Measurements from ENCODE around the gene SPTBN5.

SPTBN5 gene

DNA sequence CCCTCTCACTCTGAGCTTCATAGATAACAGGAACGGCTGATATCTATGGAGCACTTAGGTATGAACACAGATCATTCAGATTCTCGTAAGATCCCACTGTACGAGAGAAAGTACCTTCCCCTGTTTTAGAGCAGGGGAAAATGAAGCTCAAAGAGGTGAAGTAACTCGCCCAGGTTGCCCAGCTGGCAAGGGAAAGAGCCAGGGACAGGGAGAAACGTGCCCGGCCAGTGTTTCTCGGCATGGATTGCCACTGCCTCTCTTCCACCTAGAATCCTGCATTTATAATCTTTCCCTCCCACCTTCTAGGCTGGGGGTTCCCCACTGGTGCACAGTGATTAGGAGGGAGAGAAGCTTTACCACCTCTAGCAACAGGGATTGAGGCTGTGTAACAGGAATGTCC, 39.5 kb upstream of the SPTBN5 start:
- no peaks in the 10 kb centered on the region for H3K27me3 ChIP-seq (ENCODE audit: control insufficient read depth, insufficient read depth, low read length)
- peaks cover 20% of the 10 kb centered on the region for H3K4me1 ChIP-seq (ENCODE audit: control insufficient read depth, insufficient read depth, low read length)
- peaks cover 6% of the 10 kb centered on the region for H3K36me3 ChIP-seq (ENCODE audit: control insufficient read depth, insufficient read depth, low read length)
- H3K9me3 ChIP-seq (ENCODE audit: control insufficient read depth, insufficient read depth, low read length): no peaks in the 10 kb centered on the region
- no peak overlapping the region for H3K9ac ChIP-seq (ENCODE audit: low read depth, low read length)
- H3K4me3 ChIP-seq (ENCODE audit: low read depth, low read length): no peak overlapping the region

DNA sequence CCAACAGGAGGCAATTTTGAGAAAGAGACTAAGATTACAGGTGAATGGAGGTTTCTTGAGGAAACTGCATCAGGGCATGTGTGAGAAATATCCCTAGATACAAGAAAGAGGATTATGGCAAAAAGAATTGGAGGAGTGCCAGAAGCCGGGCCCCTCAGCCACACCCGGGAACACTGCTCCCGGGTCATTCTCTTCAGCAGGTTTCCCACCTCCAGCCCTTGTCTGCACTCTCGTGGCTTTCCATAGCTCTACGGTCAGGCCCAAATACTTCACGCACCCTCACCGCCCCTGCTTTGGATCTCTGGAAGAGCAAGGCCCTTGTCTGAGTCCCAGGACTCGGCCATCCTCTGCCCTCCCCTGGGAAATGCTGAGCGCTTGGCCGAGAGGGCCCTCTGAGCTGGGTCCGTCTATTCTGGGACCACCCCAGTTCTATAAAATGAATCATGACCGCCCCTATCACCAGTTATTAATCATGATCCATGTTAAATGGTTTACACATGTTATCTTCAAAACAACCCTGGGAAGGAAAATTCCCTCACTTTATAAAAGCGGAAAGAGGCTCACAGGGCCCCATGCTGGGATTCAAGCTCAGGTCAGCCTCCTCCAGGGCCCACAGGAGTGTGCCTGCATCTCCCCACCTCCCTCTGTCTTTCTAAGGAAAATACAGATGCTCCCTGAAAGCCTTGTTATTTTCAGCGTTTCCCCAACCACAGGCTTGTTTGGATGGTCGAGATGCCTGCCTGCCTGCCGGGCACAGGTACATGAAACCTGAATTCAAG, 38.8 kb upstream of the SPTBN5 start:
- Histone ChIP-seq H3K9me3 (ENCODE audit: control insufficient read depth, insufficient read depth, low read length) (no peaks in the 10 kb centered on the region), H3K4me3 (ENCODE audit: low read depth, low read length) (no peak overlapping the region), H3K9ac (ENCODE audit: low read depth, low read length) (no peak overlapping the region), H3K36me3 (ENCODE audit: control insufficient read depth, insufficient read depth, low read length) (peaks cover 6% of the 10 kb centered on the region), H3K27me3 (ENCODE audit: control insufficient read depth, insufficient read depth, low read length) (no peaks in the 10 kb centered on the region), H3K4me1 (ENCODE audit: control insufficient read depth, insufficient read depth, low read length) (peaks cover 20% of the 10 kb centered on the region)

DNA sequence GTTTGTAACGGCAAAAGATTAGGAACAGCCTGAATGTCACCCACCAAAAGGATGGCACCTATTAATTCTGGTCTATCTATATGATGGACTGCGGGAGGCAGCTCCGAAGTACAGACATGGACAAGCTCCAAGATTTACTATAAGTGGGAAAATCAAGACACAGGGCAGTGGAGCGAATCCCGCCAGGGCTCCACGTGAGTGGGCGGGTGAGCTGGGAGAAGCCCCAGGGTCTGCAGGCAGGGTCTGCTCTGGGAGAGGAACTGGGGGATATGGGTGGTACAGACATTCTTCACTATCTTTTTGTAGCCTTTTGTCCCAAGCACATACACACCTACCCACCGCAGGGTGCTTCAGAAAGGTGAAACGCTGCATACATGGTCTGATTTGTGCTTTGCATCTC, 38.2 kb upstream of the SPTBN5 start:
- Histone ChIP-seq H3K4me3 (ENCODE audit: low read depth, low read length) (no peak overlapping the region), H3K36me3 (ENCODE audit: control insufficient read depth, insufficient read depth, low read length) (peaks cover 6% of the 10 kb centered on the region), H3K27me3 (ENCODE audit: control insufficient read depth, insufficient read depth, low read length) (no peaks in the 10 kb centered on the region), H3K9ac (ENCODE audit: low read depth, low read length) (no peak overlapping the region), H3K4me1 (ENCODE audit: control insufficient read depth, insufficient read depth, low read length) (peaks cover 20% of the 10 kb centered on the region), H3K9me3 (ENCODE audit: control insufficient read depth, insufficient read depth, low read length) (no peaks in the 10 kb centered on the region)

DNA sequence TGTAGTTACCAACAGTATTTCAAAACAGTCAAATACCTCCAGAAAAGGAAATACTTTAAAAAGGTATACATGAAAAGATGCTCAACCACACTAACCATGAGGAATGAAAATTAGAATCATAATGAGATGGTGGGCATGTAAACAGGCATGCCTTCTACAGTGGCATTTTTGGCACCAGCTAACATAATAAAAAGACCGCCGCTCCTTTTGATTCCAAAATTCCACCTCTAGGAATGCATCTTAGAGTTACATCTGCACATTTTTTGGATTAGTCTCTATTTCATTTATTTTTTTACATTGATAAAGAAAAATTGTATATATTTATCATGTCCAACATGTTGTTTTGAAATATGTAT, 37.0 kb upstream of the SPTBN5 start:
- Histone ChIP-seq H3K4me1 (ENCODE audit: control insufficient read depth, insufficient read depth, low read length) (peaks cover 20% of the 10 kb centered on the region), H3K9ac (ENCODE audit: low read depth, low read length) (no peak overlapping the region), H3K27me3 (ENCODE audit: control insufficient read depth, insufficient read depth, low read length) (no peaks in the 10 kb centered on the region), H3K36me3 (ENCODE audit: control insufficient read depth, insufficient read depth, low read length) (peaks cover 6% of the 10 kb centered on the region), H3K9me3 (ENCODE audit: control insufficient read depth, insufficient read depth, low read length) (no peaks in the 10 kb centered on the region), H3K4me3 (ENCODE audit: low read depth, low read length) (no peak overlapping the region)

DNA sequence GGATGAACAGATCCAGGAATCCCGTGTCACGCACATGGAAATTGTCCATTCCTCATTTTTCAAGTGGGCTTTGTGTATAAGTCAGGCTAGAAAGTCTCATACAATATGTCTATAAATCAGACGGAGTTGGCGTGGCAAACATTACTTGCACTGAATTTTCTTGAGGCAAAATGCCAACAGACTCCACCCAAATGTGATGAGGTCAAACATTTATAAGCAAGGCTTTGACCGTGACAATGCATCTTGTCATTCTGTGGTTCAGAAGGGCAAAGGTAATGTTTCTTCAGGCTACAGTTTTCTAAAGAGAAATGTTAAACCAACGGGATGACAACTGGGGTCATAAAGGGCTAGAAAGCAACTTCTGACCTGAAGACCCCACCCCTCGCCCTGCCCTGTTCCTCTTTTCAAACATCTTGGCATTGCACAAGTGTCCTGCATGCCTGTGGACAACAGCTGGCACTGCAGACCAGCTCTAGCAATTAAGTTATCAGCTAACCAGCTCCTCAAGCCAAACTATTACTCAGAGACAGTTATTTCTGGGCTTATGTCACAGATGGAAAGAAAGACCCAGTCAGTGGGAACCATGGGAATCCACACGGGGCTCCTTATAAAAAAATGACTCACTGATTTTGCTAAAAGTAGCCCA, 36.5 kb upstream of the SPTBN5 start:
- Histone ChIP-seq H3K4me3 (ENCODE audit: low read depth, low read length) (no peak overlapping the region), H3K36me3 (ENCODE audit: control insufficient read depth, insufficient read depth, low read length) (peaks cover 6% of the 10 kb centered on the region), H3K9me3 (ENCODE audit: control insufficient read depth, insufficient read depth, low read length) (no peaks in the 10 kb centered on the region), H3K27me3 (ENCODE audit: control insufficient read depth, insufficient read depth, low read length) (no peaks in the 10 kb centered on the region), H3K9ac (ENCODE audit: low read depth, low read length) (no peak overlapping the region), H3K4me1 (ENCODE audit: control insufficient read depth, insufficient read depth, low read length) (peaks cover 20% of the 10 kb centered on the region)

DNA sequence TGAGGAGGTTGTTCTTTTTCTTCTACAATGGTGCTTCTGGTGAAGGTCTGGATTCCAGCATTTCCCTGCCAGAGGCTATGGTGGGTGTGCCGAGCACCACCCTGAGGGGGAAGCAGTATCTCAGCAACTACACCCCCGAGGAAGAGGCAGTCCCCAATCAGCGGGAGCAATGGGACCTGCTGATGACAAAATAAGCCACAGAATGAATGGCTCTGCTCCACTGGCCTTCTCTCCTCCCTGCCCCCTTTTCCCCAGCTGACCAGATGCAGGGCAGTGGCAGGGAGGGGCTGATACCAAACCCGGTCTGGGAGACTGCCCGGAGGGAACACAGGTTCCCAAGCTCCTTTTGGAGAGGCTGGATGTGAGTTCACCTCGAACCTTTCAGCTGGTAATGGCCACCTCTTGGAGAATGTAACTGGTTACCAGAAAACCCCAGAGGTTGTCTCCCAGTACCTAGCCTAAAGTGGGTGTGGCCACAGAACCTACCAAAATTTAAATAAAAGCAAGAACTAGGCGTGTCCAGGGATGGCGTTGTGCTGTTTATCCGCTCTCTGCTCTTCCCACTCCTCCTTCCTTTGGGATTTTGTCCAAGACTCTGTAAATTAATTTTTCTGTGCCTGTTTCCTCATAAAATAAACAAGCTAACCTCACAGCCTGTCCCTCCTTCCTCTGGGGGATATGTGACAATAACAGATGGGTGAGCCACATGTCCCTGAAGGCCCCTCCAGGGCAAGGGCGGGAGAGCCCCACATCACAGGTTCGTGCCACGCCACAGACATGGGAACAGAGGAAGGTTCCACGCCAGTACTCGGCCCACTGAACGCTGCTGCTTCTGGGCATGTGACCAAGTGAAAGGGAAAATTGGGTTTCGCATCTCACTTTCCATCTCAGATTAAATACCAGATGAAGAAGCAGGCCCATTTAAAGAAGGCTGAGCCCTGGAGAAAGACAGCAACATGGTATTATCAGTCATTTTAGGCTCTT, 35.1 kb upstream of the SPTBN5 start:
- Histone ChIP-seq H3K4me3 (ENCODE audit: low read depth, low read length) (no peak overlapping the region), H3K9me3 (ENCODE audit: control insufficient read depth, insufficient read depth, low read length) (no peaks in the 10 kb centered on the region)

DNA sequence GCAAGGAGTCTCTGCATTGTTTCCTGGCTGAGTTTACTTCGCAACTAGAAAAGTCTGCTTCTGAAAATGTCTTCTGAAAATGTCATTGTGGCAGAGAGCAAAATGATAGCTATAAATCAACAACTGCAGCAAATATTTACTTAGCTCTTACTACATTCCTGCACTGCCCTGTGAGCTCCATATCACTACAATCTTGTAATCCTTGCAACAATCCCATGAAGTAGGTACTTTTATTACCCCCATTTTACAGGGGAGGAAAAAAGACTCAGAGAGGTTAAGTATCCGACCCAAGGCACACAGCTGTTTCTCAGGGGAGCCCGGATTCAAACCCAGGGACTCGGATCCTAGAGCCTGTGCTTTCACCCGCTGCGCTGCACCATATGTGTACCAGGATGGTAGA, 34.2 kb upstream of the SPTBN5 start:
- H3K27me3 ChIP-seq (ENCODE audit: control insufficient read depth, insufficient read depth, low read length): no peaks in the 10 kb centered on the region
- peaks cover 10% of the 10 kb centered on the region for H3K4me1 ChIP-seq (ENCODE audit: control insufficient read depth, insufficient read depth, low read length)
- H3K36me3 ChIP-seq (ENCODE audit: control insufficient read depth, insufficient read depth, low read length): peaks cover 6% of the 10 kb centered on the region
- H3K9ac ChIP-seq (ENCODE audit: low read depth, low read length): no peak overlapping the region
- H3K9me3 ChIP-seq (ENCODE audit: control insufficient read depth, insufficient read depth, low read length): no peaks in the 10 kb centered on the region
- H3K4me3 ChIP-seq (ENCODE audit: low read depth, low read length): no peak overlapping the region

More for the DNA sequence above, 35.1 kb upstream of the SPTBN5 start:
- peaks cover 16% of the 10 kb centered on the region for H3K4me1 ChIP-seq (ENCODE audit: control insufficient read depth, insufficient read depth, low read length)
- no peak overlapping the region for H3K9ac ChIP-seq (ENCODE audit: low read depth, low read length)
- no peaks in the 10 kb centered on the region for H3K27me3 ChIP-seq (ENCODE audit: control insufficient read depth, insufficient read depth, low read length)
- peaks cover 6% of the 10 kb centered on the region for H3K36me3 ChIP-seq (ENCODE audit: control insufficient read depth, insufficient read depth, low read length)

DNA sequence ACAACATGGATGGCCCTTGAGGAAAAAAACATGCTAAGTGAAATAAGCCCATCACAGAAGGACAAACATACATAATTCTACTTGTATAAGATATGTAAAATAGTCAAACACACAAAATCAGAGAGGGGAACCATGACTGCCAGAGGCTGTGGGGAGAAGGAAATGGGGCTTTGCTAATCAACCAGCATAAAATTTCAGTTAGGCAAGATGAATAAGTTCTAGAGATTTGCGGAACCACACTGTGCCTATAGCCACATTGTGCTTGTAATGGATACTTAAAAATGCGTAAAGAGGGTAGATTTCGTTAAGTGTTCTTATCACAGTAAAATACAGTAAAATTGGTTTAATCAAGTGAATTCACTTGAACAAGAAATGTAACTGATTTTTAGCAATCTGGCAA, 33.7 kb upstream of the SPTBN5 start:
- Histone ChIP-seq H3K9ac (ENCODE audit: low read depth, low read length) (no peak overlapping the region), H3K4me1 (ENCODE audit: control insufficient read depth, insufficient read depth, low read length) (peaks cover 7% of the 10 kb centered on the region), H3K4me3 (ENCODE audit: low read depth, low read length) (no peak overlapping the region), H3K36me3 (ENCODE audit: control insufficient read depth, insufficient read depth, low read length) (peaks cover 4% of the 10 kb centered on the region), H3K9me3 (ENCODE audit: control insufficient read depth, insufficient read depth, low read length) (no peaks in the 10 kb centered on the region), H3K27me3 (ENCODE audit: control insufficient read depth, insufficient read depth, low read length) (no peaks in the 10 kb centered on the region)

DNA sequence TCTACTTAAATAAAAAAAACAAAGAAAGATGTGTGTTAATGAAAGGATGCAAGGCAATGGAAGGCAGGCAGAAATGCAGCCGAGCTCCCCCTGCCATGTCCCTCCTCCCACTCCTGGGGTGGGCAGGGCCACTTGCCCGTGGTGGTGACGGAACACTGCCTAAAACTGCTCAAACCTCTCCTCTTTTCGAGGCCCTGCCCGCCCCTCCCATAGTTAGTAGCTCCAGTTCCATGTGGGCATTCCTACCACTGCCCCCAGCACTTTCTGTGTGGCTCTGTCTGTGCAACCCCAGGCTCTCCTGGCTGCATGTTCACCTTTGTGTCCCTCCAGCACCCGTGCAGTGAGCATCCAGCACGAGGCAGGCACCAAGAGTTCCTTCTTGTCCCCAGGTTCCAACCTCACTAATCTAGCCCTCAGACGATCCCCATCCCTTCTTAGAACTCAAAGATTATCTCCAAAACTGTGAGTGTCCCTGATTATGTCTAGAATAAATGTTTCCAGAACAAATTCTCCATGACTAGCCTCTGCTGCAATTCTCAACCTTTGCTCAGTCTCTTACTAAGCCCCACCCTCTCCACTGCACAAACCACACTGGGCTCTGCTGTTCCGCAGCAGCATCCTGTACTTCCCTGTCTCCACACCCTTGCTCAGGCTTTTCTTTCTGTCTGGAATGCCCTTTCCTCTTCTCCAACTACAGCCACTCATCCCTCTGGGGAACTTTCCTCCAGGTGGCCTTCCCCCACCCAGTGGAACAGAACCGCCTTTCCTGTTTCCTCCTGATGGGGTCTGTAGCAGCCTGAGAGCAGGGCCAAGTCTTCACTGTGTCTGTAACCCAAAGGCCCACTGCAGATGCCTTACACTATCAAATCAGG, 32.6 kb upstream of the SPTBN5 start:
- Histone ChIP-seq H3K27me3 (ENCODE audit: control insufficient read depth, insufficient read depth, low read length) (no peaks in the 10 kb centered on the region), H3K4me1 (ENCODE audit: control insufficient read depth, insufficient read depth, low read length) (peaks cover 7% of the 10 kb centered on the region), H3K9me3 (ENCODE audit: control insufficient read depth, insufficient read depth, low read length) (no peaks in the 10 kb centered on the region), H3K36me3 (ENCODE audit: control insufficient read depth, insufficient read depth, low read length) (no peaks in the 10 kb centered on the region), H3K9ac (ENCODE audit: low read depth, low read length) (no peak overlapping the region), H3K4me3 (ENCODE audit: low read depth, low read length) (no peak overlapping the region)

DNA sequence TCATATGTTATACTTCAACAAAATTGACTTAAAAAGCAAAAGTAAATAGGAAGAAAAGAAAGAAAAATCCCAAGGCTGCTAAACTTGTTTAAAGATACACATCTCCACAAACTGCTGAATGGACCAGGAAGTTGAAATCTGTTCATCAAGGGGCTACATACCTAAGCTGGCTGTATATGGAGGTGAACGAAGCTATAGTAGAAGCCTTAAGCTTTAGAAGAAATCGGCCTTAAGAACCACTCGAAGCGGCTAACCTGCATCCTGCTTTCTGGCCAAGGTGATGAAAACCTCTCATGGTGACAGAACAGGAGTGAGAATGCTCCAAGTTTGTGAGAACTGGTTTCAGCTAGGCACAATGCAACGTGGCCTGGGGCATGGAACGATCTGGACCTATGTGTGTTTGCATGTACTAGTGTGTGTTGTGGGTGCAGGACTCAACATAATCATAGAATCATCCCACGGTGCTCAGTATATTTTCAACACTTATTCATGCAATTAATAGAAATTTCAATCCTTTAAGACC, 31.3 kb upstream of the SPTBN5 start:
- Histone ChIP-seq H3K9ac (ENCODE audit: low read depth, low read length) (no peak overlapping the region), H3K4me1 (ENCODE audit: control insufficient read depth, insufficient read depth, low read length) (peaks cover 7% of the 10 kb centered on the region), H3K27me3 (ENCODE audit: control insufficient read depth, insufficient read depth, low read length) (no peaks in the 10 kb centered on the region), H3K4me3 (ENCODE audit: low read depth, low read length) (no peak overlapping the region), H3K36me3 (ENCODE audit: control insufficient read depth, insufficient read depth, low read length) (no peaks in the 10 kb centered on the region), H3K9me3 (ENCODE audit: control insufficient read depth, insufficient read depth, low read length) (no peaks in the 10 kb centered on the region)
